ENCODE results near the gene RNF220. TPM values are rescaled to one million over a fixed set of nuclear protein-coding genes. Genes with fewer than 3 reads are reported as not detected.

Gene RNF220
- total RNA-seq, 4 donors from 2014 or later = 22.0 to 94.3 (median 49.4) TPM

- no peaks in the 10 kb centered on the region for H3K36me3 ChIP-seq
- no peak for DNase-seq
- H3K4me3 ChIP-seq = no peak overlapping the region
- TF ChIP-seq POLR2A (IDR thresholded peaks at IDR 0.05) = no peak
- TF ChIP-seq CTCF (IDR thresholded peaks at IDR 0.05) = no peak
- intact Hi-C loops (cut with DNase I; ENCODE audit: low total_unique reads) = no loop called here
- no peaks in the 10 kb centered on the region for H3K9me3 ChIP-seq
- H3K4me1 ChIP-seq = no peaks in the 10 kb centered on the region
- peaks cover 0 to 21% of the 10 kb centered on the region in 2 donors for H3K27me3 ChIP-seq
- H3K27ac ChIP-seq = no peak overlapping the region
Measured at GRCh38 chr1:44424747-44425146, 19.7 kb downstream of the RNF220 start.

DNA sequence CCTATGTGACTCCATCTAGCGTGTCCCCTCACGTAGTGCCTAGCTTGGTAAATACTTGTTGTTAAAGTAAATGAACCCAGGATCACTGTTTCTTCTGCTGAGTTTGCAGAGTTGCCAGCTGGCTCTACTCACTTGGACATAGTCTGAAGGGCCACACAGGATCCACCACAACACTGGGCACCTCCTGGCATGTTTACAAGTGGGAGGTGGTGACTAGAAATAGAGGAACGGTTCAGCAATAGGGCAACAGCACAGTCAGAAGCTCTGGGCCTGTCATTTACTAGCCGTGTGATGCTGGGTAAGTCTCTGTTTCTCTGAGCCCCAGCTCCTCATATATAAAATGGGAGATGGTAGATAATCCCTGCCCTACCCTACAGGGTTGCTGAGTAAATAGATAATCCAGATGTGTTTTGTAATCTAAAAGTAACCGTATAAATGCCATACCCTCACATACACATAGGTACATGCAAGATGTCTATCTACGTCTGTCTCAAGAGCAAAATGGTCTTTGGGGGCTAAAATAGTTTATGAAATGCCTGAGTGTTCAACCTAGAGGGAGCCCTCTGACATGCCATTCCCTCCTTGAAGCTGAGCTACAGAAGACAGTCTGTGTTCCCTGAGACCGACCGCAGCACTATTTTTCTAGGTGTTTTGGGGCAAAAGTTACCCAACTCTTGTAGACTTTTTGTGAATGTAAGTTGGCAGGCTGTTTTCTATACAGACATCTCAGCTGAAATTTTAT, 20.5 kb downstream of the RNF220 start:
- Histone ChIP-seq H3K9me3 (no peaks in the 10 kb centered on the region), H3K4me1 (no peaks in the 10 kb centered on the region), H3K4me3 (no peak overlapping the region), H3K36me3 (no peaks in the 10 kb centered on the region), H3K27ac (no peak overlapping the region), H3K27me3 (peaks cover 0 to 21% of the 10 kb centered on the region in 2 donors)
- DNase-seq = no peak
- no peak for TF ChIP-seq POLR2A (IDR thresholded peaks at IDR 0.05)
- TF ChIP-seq CTCF (IDR thresholded peaks at IDR 0.05) = no peak
- intact Hi-C loops (cut with DNase I; ENCODE audit: low total_unique reads) = no loop called here

GRCh38 chr1:44431861-44432260, 26.8 kb downstream of the RNF220 start:
- Histone ChIP-seq H3K4me3 (no peak overlapping the region), H3K27ac (no peak overlapping the region), H3K36me3 (no peaks in the 10 kb centered on the region), H3K9me3 (no peaks in the 10 kb centered on the region), H3K27me3 (peaks cover 0 to 20% of the 10 kb centered on the region in 2 donors), H3K4me1 (no peaks in the 10 kb centered on the region)
- no peak for DNase-seq
- intact Hi-C loops (cut with DNase I; ENCODE audit: low total_unique reads) = no loop called here
- no peak for TF ChIP-seq POLR2A (IDR thresholded peaks at IDR 0.05)
- TF ChIP-seq CTCF (IDR thresholded peaks at IDR 0.05) = no peak

DNA sequence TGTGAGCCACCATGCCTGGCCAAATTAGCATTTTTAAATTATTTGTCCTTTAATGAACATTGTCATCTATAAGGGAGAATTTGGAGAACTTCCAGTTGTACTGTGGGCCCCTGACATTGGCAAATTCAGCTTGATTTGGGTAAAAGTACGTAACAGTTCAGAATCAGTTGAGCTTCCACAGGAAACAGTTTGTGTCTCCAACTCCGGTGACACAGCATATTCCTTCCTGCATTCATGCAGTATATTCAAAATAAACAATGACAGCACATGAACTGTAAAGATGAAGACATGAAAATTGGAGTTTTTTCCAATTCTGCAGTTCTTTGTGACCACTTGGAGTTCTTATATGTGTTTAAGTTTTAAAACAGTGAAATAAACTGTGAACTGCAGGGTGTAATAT, 28.2 kb downstream of the RNF220 start:
- no peak for DNase-seq
- intact Hi-C loops (cut with DNase I; ENCODE audit: low total_unique reads) = no loop called here
- H3K9me3 ChIP-seq = no peaks in the 10 kb centered on the region

More for the DNA sequence above, 28.2 kb downstream of the RNF220 start:
- Histone ChIP-seq H3K4me1 (no peaks in the 10 kb centered on the region), H3K4me3 (no peak overlapping the region), H3K36me3 (no peaks in the 10 kb centered on the region), H3K27ac (no peak overlapping the region), H3K27me3 (peaks cover 0 to 20% of the 10 kb centered on the region in 2 donors)
- TF ChIP-seq POLR2A (IDR thresholded peaks at IDR 0.05) (no peak), CTCF (IDR thresholded peaks at IDR 0.05) (no peak)

Measured in uterus (tissue), 4 donors.